ENCODE results near the gene ARL6IP4.

ARL6IP4 gene

GRCh38 chr12:122979001-122979907 lies 1.2 kb upstream of the ARL6IP4 start:
- no peak for DNase-seq

GRCh38 chr12:122979908-122980182 lies 636 bp upstream of the ARL6IP4 start:
- no peak for DNase-seq

DNA sequence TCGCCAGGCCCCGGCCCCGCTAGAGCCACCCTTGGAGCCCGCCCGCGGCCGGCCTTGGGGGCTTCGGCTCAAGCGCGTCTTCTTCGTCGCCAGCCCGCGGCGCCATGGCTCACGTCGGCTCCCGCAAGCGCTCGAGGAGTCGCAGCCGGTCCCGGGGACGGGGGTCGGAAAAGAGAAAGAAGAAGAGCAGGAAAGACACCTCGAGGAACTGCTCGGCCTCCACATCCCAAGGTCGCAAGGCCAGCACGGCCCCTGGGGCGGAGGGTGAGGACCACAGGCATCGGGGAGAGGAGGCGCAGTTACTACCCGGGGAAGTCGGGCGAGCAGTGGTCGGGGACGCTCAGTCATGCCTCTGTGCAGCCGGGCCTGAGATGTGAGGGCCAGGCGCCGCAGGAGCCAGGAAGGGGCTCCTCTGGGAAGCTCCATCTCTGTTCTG lies 573 bp downstream of the ARL6IP4 start:
- DNase-seq, result no peak

DNA sequence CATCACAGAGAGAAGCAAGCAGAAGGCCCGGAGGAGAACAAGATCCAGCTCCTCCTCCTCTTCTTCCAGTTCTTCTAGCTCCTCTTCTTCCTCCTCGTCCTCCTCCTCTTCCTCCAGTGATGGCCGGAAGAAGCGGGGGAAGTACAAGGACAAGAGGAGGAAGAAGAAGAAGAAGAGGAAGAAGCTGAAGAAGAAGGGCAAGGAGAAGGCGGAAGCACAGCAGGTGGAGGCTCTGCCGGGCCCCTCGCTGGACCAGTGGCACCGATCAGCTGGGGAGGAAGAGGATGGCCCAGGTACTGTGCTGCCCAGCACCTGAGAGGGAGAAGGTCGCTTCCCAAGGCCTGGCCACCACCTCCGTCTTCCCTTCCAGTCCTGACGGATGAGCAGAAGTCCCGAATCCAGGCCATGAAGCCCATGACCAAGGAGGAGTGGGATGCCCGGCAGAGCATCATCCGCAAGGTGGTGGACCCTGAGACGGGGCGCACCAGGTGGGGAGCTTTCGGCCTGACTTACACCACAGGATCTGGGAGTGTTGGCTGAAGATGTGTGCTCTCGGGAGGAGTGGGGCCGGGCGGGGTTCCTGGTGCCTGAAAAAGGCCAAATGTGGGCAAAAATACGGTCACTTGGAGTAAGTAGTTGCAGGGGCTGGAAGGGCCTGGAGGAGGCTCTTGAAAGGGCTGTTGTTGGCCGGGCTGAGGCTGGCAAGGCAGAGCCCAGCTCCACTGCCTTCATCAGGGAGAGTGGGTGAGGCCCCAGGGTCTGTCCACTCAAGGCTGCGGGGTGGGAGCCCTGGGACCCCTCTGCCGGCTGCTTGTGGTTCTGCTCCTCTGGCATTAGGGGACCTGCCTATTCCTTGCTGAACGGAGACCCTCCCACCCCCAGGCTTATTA lies 1.4 kb downstream of the ARL6IP4 start:
- no peak for DNase-seq

DNA sequence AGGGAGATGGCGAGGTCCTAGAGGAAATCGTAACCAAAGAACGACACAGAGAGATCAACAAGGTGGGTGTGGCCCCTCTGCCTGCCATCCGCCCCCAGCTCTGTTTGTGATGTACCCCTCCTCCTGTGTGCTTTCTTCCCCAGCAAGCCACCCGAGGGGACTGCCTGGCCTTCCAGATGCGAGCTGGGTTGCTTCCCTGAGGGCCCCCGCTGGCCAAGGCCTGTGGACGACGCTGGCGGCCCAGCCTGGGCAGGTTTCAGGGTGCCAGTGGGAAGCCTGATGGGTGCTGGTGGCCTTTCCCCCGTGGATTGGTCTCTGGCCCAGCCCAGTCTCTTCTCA lies 2.0 kb downstream of the ARL6IP4 start:
- DNase-seq, result no peak

DNA sequence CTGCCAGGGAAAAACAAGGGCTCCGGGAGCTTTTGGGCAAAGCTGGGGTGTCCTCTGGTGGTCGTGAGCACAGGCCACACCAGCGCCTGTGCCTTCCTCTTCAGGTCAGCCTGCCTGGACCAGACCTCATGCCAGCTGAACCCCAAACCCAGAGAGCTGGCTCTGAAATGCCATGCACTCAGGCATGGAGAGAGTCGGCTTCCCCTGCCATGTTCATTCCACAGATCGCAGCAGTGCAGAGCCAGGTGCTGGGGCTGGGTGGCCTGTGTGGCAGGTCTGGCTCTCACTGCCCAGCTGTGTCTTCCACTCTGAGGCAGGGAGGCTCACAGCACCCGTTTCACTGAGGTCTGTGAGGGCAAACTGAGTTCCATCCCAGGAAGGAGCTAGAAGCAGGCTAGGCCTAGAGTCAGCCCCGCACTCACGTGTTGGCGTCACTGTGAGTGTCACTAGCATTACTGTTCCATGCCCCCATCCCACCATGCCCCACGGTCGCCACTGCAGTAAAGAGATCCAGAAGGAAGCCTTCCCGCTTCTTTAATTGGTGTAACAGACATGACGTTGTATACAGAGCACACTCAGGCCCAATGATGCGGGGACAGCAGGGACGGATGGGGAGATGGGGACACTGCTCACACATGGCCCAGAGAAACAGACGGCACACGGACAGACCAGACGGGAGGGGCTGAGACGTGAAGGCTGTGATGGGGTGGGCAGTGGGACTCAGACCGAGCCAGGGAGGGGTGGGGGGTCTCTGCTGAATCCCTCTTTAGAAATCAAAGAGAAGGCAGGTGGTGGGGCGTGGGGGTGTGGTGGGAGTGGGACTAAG lies 2.7 kb downstream of the ARL6IP4 start:
- DNase-seq, result no peak

GRCh38 chr12:122983789-122984515 lies 3.5 kb downstream of the ARL6IP4 start:
- DNase-seq, result no peak

DNA sequence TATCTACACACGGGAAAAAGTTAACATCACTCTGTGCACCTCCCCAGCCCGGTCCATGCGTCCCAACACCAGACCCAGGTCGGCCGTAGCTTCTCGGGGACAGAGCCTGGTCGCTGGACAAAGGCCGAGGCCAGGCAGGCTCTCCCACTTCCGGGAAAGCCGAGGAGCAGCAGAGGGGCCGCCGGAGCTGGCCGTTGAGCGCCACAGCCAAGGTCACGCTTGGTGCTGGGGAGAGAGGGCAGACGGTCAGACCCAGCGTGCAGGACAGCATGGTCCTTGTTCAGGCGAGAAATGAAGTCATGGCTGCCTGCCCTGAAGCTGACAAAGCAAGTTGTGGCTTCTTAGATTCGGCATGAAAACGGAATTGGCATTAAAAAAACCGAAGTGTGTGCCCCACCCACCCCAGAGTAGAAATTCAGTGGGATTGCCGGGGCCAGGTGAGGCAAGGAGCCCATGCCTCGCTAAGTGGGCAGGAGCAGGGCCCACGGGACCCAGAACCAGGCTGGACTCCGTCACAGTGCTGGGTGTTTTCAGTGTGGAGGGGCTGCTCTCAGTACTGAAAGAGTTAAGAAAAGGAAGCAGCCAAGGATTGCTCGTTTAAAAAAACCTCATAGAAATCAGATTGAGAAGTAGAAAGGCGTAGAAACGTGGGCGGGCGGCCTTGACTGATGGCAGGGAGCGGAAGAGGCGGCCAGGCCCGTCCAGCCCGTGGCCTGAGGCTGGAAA lies 4.3 kb downstream of the ARL6IP4 start:
- DNase-seq, result no peak

DNA sequence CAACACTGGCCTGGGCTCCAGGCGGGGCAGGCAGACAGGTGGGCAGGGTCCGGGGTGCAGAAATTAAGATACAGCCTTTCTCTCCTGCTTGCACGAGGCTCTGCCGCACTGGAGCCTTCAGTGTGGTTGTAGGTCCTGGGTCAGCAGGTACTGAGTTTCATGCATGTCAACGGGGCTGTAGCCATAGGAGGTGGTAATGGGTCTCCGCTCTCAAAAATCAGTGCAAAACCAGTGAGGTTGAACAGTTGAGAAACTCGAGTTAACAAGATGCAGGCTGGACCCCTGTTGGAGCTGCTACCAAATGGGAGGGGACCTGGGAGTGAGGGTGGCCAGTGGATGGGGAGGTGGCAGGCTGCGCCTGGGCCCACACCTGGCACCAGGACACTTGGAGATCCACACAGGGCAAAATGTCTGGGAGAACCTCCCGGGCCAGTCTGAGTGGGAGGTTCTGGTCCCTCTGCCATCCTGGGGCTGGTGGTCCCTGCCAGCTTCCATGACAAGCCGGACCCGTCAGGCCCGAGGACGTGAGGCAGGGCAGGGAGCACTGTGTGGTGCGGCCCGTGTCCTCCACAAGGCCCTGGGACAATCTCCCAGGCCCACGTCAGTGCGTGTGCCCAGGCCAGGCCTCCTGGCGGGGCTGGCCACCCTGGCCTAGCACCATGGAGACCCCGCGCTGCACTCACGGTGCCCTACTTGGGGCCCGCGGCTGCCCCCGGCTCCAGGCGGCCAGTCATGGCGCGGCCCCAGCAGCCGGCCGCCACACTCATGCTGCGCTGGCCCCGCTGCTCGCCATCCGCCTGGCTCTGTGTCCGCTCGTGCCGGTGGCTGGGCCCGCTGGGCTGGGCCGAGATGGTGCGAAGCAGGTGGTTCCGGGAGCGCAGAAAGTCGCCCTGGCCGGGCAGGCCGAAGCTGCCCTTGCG lies 5.1 kb downstream of the ARL6IP4 start:
- no peak for DNase-seq

- no peak for DNase-seq
Observed at GRCh38 chr12:122986258-122986871, 5.9 kb downstream of the ARL6IP4 start.

DNA sequence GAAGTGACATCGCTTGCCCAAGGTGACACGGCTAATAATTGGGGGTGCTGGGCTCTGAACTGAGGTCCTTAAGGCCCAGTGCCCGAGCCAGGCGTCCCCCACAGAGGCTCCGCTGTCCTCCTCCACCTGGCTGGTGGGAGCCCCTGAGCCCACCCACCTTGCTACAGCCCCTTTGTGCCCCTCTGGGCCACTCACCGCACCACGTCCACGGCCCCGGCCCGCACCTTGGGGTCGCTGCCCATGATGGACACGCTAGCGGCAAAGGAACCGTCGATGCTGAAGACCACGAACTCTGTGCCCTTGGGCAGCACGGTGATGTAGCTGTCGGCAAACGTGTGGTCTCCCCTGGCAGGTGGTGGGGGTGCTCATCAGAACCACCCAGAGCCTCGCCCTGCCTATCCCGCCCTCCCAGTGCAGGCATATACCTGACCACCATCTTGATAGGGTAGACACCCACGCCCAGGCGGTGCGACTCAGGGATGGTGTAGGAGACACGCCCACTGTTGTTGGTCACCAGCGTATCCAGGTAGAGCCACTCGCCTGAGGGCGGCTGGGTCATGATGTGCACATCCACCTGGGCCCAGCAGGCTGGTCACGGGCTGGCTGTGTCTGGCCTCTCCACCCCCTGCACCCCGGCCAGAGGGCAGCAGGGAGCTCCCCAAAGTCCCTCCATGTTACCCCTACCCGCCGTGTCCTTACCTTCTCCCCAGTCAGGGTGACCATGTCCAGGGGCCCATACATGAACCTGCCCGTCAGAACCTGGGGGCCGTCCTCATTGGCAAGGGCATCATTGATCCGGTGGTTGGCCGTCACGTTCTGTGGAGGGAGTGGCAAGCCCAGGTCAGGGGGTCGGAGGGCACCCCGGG lies 6.8 kb downstream of the ARL6IP4 start:
- DNase-seq, result no peak

GRCh38 chr12:122988036-122988435 lies 7.6 kb downstream of the ARL6IP4 start:
- DNase-seq, result no peak

- DNase-seq, result no peak
Observed at GRCh38 chr12:122988612-122989212, 8.2 kb downstream of the ARL6IP4 start.

DNA sequence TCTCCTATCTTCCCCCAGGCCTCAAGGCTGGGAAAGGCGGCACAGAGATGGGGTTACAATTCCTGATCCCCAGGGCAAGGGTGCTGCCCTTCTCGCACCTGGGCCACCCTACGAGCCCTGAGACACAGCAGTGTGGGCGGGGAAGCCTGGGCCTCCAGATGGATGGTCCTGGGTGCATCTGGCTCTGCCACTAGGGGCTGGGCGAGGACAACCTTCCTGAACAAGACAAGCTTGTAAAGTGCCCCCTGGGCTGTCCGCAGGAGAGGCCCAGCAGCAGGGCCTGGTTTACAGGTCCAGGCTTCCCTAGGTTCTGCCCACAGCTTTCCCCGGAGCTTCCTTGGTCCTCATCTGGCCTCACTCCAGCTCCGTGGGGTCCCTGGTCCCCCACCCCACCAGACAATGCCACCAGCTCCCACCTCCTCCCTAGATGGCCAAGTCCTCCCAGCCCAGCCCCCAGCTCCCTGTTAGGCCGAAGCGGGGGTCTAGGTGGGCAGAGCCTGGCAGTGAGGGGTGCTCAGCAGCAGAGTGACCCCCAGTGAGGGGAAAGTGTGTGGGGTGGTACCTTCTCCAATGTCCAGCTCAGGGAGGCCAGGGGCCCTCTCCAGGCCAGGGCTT lies 8.9 kb downstream of the ARL6IP4 start:
- DNase-seq, result no peak

- DNase-seq, result no peak
Observed at GRCh38 chr12:122989874-122990419, 9.5 kb downstream of the ARL6IP4 start.

DNA sequence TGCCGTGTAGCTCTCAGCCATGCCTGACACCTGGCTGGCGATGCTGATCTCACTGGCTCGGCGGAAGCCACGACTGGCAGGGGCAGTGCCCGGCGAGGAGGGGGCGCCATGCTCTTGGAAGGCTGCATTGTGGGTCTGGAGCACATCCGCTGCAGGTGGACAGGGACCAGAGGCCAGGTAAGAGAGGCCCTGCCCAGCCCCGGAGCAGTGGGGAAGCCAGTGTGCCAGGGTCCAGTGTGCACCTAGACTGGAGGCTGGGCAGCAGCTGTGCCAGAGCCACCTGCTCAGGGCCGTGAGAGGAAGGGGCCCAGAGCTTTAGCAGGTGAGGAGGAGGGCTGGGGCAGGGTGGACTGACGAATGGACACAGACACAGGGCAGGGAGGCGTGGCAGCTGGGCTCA lies 10.1 kb downstream of the ARL6IP4 start:
- no peak for DNase-seq

DNA sequence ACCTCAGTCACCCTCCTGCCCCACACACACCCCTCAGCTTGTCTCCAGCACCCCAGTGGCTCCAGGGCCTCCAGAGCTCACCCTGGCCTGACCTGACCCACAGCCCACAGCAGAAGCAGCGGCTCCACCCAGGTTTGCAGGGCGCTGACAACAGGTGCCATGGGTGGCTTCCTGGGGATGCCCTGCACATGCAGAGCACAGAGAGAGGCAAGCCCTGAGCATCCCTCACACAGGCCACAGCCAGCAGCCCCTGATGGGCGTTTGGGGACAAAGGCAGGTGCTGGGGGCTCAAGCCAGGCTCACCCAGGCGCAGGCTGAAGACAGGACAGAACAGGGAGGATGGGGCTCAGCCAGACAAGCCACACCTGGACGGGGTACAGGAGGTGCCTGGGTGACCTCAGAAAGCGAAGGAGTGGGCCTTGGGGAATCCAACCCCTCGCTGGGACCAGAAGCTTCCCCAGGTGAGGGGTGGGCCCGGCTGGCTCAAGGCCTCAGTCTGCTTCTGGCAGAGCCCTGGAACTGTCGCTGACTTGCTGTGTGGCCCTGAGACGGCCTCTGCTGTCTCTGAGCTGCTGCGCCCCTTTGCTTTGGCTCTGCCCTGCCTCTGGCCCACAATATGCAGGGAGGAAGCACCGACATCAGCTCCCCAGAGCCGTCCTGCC lies 10.6 kb downstream of the ARL6IP4 start:
- no peak for DNase-seq

All from T-helper 1 cell (primary cell).